Cardiac muscle cell (in vitro differentiated cells and primary cell): ENCODE data around the gene XXYLT1. TPM values are rescaled to one million over a fixed set of nuclear protein-coding genes. Genes with fewer than 3 reads are reported as not detected.

ENCODE experiments used
- DNase-seq, 2 donors: peaks; one replicate each; pipeline versions ENCODE4 v3.0.0 to v3.0.0-alpha.2; 2010 to 2017; ENCODE audit warnings: low read depth in 1 of 2, low spot score in 1 of 2
- H3K27ac ChIP-seq: fragments of 200-600 bp; sonication (generic); 2 replicates; pipeline ENCODE4 v1.5.1; 2016
- H3K27me3 ChIP-seq: fragments of 200-600 bp; sonication (generic); 2 replicates; pipeline ENCODE4 v1.6.0; 2016; ENCODE audit warnings: control low read depth
- H3K36me3 ChIP-seq: fragments of 200-600 bp; sonication (generic); 2 replicates; pipeline ENCODE4 v1.5.1; 2016; ENCODE audit warnings: control low read depth
- H3K4me1 ChIP-seq: fragments of 200-600 bp; sonication (generic); 2 replicates; pipeline ENCODE4 v1.8.1; 2017; ENCODE audit warnings: low read depth, mild to moderate bottlenecking, mixed run types
- H3K4me3 ChIP-seq: fragments of 200-600 bp; sonication (generic); 2 replicates; pipeline ENCODE4 v1.5.1; 2016; ENCODE audit warnings: mild to moderate bottlenecking
- H3K9me3 ChIP-seq: fragments of 200-600 bp; sonication (generic); 2 replicates; pipeline ENCODE4 v1.5.1; 2017; ENCODE audit warnings: low read depth, mild to moderate bottlenecking, control low read depth
- polyA plus RNA-seq: library from polyadenylated mRNA; unstranded; fragments of >200 nt; fragmentation: Nextera tagmentation; extraction: Ambion mirVana; gene quantifications from 2 replicates; pipeline ENCODE4 v1.2.1, GENCODE V29; 2016
- total RNA-seq: library from RNA; depleted of rRNA; stranded (reverse); fragments of >200 nt; gene quantifications from 2 replicates; pipeline ENCODE4 v1.2.3, GENCODE V29; 2016
- TF ChIP-seq, protein P1 (sequence below): IDR thresholded peaks from 2 replicates; pipeline ENCODE4 v1.5.1; 2012; ENCODE audit warnings: low read depth, mild to moderate bottlenecking, low read length

XXYLT1 gene
- total and polyA plus RNA-seq, 2 experiments from 2014 or later = 52.5 to 62.2 TPM

DNA sequence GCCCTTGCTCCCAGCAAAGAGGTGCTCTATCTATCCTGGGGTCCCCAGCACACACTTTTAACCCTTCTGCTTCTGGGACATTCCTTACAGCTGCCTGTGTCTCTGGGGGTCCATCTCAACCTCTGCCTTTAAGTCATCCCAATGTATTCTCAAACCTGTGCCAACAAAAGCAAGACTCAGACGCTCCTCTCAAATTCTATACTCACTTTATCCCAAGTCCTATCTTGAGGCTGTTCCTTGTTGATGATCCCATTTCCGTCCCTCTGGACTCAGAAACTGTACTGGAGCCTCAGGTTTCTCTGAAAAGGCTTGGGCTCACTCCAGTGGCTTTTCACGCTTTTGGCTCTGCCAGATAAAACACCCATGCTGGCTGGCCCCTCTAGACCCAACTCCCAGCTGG lies 69.7 kb downstream of the XXYLT1 start:
- H3K4me3 ChIP-seq = no peak overlapping the region
- no peaks in the 10 kb centered on the region for H3K36me3 ChIP-seq
- no peak overlapping the region for H3K27ac ChIP-seq
- H3K27me3 ChIP-seq = no peaks in the 10 kb centered on the region
- peaks cover 22% of the 10 kb centered on the region for H3K4me1 ChIP-seq
- no peaks in the 10 kb centered on the region for H3K9me3 ChIP-seq
- TF ChIP-seq, protein P1, sequence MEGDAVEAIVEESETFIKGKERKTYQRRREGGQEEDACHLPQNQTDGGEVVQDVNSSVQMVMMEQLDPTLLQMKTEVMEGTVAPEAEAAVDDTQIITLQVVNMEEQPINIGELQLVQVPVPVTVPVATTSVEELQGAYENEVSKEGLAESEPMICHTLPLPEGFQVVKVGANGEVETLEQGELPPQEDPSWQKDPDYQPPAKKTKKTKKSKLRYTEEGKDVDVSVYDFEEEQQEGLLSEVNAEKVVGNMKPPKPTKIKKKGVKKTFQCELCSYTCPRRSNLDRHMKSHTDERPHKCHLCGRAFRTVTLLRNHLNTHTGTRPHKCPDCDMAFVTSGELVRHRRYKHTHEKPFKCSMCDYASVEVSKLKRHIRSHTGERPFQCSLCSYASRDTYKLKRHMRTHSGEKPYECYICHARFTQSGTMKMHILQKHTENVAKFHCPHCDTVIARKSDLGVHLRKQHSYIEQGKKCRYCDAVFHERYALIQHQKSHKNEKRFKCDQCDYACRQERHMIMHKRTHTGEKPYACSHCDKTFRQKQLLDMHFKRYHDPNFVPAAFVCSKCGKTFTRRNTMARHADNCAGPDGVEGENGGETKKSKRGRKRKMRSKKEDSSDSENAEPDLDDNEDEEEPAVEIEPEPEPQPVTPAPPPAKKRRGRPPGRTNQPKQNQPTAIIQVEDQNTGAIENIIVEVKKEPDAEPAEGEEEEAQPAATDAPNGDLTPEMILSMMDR = no peak
- no peak for DNase-seq

DNA sequence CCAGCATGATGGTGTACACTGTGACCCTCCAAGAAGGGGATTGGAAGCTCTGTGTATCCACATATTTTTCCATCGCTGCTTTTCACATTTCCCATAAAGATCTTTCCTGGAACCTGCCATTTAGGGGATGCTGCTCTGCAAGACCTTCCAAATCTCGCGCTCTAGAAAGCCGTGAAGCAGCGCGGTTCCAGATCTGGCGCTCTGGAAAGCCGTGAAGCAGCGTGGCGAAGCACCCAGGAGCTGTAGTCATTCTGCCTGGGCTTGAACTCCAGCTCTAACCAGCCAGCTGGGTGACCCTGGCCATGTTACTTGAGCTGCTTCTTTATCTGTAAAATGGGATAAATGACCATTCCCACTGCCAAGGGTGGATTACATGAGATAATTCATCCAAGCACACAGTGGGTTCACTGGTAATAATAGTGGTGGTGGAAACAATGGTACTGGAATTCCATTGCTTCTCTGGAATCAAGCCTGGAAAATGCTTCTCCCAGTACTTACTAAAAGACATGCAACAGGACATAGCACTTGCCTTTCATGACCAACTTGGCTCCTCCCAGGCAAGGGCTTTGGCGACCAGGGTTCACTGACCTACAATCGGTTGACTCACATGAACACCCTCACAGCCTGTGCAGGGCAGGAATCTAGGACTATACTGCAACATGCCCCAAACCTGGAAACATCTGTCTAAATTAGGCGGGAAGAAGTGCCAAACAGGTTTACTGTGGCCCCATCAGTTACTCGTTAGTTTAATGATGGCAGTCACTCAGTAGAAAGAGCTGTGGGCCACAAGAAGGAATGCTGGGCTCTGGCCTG lies 70.7 kb downstream of the XXYLT1 start:
- no peak for DNase-seq
- peaks cover 23% of the 10 kb centered on the region for H3K4me1 ChIP-seq
- H3K4me3 ChIP-seq = no peak overlapping the region
- H3K27ac ChIP-seq = no peak overlapping the region
- TF ChIP-seq, protein P1 = no peak
- H3K9me3 ChIP-seq = no peaks in the 10 kb centered on the region
- no peaks in the 10 kb centered on the region for H3K27me3 ChIP-seq
- H3K36me3 ChIP-seq = no peaks in the 10 kb centered on the region

DNA sequence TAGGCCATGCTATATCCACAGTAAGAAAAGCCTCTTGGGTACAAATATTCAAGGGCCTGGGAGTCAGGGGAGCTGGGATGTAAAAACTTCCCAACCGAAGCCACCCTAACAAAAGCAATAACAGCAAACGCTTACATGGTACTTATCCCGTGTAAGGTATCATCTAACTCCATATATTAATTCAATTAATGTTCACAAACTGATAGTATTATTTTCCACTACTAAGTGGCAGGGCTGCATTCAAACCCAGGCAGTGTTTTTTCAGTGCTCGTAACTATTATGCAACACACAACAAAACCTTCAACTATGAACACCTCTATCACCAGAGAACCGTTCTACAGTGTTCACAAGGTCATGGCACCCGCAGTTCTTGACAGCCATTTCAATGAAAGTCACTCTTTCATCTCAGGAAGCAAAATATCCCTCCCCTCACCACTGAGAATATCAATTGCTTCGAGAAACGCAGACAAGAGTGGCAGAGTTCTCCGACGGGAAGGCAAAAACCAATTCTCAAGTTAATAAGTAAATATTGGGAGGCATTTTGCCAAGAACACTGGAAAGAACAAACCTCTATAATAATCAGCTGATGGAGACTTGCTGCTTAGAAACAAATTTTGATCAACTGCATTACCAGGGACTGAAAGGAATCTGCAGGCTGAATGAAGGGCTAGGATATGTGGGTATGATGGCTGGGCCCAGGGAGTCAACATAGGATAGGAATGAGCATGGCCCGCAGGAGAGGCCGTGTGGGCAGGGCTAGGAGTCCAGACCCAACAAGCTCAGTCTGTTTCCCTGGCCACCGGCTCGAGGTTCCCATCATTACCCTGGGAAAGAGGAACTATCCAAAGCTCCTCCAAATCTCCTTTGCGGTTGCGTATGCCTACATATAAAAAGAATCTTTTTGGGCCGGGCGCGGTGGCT lies 72.3 kb downstream of the XXYLT1 start:
- H3K27ac ChIP-seq = no peak overlapping the region

DNA sequence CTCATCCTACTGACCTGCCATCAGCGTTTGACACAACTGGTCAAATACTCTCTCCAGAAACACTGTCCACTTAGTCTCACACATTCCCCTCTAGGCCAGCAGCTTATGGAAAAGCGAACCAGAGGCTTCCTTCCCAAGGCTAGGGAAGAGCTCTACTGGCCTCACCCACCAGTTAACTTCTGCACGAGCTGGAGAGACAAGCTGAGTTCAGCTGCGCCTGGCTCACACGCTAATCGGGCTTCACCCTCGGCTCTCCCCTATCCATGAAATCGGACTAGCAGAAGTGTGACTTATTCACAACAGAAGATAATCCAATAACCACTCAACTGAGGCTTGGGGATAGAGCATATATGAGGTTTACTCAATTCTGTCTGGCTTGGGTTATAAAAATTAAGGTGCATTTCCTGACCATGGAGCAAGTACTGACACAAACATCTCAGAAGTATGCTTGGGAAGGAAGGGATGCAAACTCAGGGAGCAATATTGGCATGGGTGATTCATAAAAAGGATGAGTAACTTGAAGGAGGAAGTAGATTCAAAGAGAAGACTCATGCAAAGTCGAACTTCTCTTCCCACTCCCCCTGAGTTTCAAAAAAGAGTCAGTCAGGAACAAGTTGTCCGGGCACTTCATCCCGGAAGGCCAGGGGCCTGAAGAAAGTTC lies 73.1 kb downstream of the XXYLT1 start:
- Histone ChIP-seq H3K36me3 (no peaks in the 10 kb centered on the region), H3K9me3 (no peaks in the 10 kb centered on the region), H3K4me1 (peaks cover 6% of the 10 kb centered on the region), H3K27ac (no peak overlapping the region), H3K4me3 (no peak overlapping the region), H3K27me3 (no peaks in the 10 kb centered on the region)
- TF ChIP-seq, protein P1 = no peak
- DNase-seq = peak in 1 of 2 donors; percentile 57

More for the DNA sequence above, 72.3 kb downstream of the XXYLT1 start:
- Histone ChIP-seq H3K9me3 (no peaks in the 10 kb centered on the region), H3K36me3 (no peaks in the 10 kb centered on the region), H3K4me3 (no peak overlapping the region), H3K4me1 (peaks cover 13% of the 10 kb centered on the region), H3K27me3 (no peaks in the 10 kb centered on the region)
- TF ChIP-seq, protein P1 = no peak
- no peak for DNase-seq

DNA sequence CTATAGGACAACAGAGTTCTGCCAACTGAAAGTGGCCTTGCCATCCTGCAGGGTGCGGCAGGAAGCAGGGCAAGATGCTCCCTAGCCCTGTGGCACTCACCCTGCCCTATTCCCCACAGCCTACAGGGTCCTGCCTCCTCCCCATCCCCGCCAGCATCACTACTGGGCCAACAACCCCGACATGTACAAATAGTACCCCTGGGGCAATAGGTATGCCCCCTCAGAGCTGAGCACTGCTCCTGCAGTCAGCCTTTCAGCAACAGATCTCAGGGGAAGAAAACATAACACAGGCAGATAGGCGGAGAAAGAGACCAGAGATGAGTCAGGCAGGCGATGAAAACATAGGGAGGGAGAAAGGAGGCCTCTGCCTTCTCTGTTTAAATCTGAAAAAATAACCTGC lies 74.7 kb downstream of the XXYLT1 start:
- no peaks in the 10 kb centered on the region for H3K27me3 ChIP-seq
- peak overlapping the region; percentile 57 for H3K27ac ChIP-seq
- DNase-seq = peak in 1 of 2 donors; percentile 59
- no peak overlapping the region for H3K4me3 ChIP-seq
- no peaks in the 10 kb centered on the region for H3K9me3 ChIP-seq
- H3K4me1 ChIP-seq = peaks cover 6% of the 10 kb centered on the region
- H3K36me3 ChIP-seq = no peaks in the 10 kb centered on the region
- TF ChIP-seq, protein P1 = peak; percentile 8
